GM21515 (cell line): Measurements from ENCODE around the gene LATS2.
A peak's percentile ranks its signal among the peaks of the same experiment; 100 is the strongest.

Experiments used
- ATAC-seq: cut with Tn5 transposase; IDR thresholded peaks from one replicate; pipeline ENCODE4 v1.9.1; 2021; ENCODE audit not compliant: unreplicated experiment

LATS2 gene

DNA sequence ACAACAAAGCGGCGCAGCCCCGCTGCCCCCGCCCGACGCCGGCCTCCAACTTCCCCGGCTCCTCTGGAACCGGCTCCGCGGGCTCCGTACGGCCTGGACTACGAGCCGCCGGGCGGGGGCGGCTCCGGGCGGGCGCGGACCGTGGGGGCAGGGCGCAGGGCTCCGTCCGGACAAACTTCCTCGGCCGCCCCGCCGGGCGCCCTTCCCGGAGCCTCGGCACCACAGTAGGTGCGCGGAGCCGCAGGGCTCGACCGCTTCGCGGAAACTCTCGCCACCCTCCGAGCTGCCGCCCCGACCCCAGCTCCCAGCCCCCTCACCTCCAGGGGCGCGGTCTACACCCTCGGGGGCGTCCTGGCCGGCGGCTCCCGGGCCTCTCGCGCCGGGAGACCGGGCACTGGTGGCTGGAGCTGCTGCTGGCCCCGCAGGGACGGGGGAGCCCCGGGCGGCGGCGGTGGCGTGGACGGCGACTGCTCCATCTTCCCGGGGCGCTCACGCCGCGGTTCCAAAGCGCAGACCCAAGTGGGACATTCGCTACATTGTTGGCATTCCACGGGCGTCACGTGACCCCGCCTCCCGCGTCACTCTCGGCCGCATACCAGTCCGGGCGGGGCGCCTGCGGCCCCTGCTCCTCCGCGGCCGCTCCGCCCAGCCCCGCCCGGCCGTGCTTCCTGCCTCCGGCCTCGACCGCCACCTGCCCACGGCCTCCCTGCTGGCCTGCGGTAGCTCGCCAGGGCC lies at the start of gene LATS2:
LATS2 (minus strand) TSS at position 558 of the 735 bp plus-strand sequence. CDS start 15,560 bp downstream, outside the sequence.
- ATAC-seq: peak; percentile 87

DNA sequence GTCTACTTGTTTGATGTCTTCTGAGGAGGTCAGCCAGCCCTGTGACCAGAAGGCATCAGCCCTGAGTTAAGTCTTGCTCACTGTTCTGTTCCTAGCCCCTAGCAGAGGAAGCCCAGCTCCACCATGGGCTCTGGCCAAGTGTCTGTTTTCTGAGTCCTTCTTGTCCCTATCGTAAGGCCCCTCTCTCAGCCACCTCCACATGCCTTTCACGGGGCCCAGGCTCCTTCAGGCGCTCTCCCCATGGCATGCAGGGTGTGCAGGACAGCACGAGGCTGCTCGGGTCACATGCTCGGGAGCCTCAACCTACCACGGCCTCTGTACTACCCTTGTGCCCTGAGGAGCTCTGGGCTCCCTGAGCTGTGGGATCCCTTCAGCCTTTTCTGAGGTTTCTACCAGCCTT lies 47.8 kb upstream of the LATS2 start:
- no peak for ATAC-seq

DNA sequence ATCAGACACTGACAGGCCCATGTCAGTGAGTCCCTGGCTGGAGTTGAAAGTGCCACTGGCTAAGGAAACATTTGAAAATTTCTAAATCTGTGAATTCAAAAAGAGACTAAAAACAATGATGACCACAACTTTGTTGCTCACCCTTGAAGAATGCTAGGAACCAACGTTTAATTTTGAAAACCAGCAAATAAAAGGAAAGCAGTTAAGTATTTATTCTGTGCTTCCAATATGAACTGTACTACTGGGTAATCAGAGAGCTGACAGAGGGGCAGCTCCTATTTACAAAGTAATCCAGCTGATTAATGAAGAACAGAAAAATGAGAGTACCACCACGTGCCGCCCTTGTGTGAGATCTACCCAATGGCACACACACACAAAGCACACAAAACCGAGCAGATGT lies 44.7 kb upstream of the LATS2 start:
- no peak for ATAC-seq

DNA sequence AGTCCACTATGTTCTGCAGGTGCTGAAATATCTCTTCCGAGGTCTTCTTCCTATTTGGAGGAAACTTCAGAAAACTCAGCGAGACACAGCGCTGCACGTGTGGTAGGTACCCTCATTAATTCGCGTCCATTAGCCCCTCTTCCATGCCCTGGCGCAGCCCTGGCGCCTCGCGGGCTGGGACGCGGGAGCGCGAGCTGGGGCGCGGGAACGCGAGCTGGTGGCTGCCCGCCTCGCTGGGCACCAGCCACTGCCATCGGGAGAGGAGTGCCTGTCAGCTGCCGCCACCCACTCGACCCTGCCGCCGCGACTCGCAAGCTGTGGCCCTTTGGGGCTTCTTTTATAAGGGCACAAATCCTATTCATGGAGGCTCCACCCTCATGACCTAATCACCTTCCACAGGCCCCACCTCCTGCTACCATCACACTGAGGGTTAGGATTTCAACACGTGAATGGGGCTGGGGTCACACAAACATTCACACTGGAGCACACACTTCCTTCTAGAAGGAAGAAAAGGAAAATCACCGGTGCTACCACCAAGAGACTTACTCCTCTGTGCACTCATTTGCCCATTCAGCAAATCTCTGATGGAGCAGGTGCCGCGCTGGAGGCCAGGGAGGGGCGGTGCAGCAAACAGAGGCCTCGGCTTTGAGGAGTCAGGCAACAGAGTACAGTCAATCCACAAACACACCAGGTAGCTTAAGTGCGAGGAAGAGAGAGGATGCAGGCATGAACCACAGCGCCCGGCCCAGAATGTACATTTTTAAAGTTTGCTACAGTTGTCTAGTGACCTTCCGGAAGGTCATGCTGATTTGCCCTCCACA lies 43.0 kb upstream of the LATS2 start:
- ATAC-seq: no peak

DNA sequence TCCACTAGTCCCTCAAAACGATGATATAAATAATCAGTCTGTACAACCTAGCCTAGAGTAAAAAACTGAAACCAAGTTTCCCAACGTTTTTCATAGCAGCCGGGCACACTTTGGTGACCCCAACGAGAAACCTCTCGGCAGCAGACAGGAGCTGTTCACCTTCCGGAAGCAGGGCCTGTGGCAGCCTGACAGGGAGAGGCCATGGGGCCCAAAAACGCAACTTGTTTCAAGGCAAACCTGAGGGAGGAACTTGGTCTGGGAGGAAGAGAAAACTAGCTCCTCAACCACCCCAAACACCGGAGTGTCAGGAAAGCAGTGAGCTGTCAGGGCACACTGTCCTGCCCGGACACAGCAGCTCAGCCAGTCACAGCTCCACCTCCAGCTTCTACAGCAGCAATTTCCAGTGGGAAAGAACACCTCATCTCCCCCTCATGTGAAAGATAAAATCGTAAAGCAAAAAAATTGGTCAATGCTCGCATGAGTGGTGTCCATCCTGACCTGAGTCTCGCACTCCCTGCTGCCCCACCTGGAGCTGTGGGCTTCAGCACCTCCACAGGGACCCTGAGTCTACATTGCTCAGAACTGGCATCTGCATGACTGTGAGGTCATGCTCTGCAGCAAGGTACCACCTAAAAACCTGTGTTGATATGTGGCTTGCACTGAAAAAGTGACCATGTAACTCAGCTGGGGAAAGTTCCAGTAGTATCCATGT lies 40.6 kb upstream of the LATS2 start:
- ATAC-seq: no peak

DNA sequence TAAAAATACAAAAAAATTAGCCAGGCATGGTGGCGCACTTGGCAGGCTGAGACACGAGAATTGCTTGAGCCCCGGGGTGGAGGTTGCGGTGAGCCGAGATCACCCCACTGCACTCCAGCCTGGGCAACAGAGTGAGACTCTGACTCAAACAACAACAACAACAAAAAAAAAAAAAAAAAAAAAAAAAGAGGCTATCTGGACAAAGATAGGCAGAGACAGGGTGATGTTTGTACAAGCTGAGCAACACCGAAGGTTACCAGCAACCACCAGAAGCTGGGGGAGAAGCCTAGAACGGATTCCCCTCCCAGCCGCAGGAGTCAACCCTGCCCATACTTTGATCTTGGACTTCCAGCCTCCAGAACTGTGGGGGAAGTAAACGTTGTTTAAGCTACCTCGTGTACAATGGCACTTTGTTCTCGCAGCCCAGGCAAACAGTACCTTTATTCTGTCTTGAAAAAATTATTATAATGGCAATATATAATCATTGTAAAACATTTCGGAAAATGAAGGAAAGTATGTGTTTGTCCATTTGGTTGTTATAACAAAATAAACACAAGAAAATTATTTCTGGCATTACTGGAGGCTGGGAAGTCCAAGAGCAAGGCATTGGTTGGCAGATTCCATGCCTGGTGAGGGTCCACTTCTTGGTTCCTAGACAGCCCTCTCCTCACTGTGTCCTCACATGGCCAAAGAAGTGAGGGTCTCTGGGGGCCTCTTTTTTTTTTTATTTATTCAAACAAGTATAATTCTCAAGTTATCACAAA lies 39.8 kb upstream of the LATS2 start:
- ATAC-seq: no peak

DNA sequence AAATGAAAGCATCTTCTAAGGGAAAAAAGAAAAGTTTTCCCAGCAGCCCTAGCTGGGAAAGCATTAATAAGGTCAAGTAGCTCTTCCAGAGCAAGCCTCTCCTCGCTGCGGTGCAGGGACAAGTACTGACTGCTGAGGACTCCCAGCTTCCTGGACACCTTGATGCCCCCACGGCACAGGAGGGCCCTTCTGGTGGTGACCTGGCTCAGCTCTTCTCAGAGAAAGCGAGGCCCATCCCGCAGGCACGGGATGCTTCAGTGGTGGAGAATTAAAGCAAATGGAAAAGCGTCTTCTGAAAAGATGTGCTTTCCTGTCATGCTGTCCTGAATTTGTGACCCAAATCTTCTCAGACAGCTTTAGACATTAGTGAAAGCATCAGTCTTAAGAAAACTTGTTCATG lies 38.8 kb upstream of the LATS2 start:
- ATAC-seq: no peak

DNA sequence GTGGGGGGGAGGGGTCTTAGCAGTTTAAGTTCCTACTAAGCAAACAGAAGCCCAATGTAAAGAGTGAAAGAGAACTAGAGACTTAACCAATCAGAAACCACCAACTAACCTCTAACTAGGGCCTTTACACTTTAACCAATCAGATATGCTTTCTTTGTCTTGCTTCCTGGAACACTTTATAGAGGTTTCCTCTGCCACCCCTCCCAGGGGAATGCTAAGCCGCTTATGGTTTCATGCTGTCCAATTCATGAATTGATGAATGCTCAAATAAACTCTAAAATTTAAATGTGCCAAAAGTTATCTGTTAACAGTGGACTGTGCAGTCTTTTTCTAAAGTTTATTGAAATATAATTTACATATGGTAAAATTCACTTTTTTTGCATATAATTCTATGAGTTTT lies 33.9 kb upstream of the LATS2 start:
- ATAC-seq: no peak

DNA sequence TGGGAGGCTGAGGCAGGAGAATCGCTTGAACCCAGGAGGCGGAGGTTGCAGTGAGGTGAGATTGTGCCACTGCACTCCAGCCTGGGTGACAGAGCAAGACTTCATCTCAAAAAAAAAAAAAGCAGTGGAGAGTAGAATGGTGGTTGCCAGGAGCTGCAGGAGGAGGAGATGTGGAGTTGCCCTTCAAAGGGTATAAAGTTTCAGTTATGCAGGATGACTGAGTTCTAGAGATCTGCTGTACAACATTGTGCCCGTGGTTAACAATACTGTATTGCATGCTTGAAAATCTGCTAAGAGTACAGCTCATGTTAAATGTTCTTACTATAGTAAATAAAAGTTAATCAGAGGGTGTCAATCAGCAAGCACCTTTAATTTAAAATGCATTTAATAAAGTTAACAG lies 28.4 kb upstream of the LATS2 start:
- ATAC-seq: no peak

DNA sequence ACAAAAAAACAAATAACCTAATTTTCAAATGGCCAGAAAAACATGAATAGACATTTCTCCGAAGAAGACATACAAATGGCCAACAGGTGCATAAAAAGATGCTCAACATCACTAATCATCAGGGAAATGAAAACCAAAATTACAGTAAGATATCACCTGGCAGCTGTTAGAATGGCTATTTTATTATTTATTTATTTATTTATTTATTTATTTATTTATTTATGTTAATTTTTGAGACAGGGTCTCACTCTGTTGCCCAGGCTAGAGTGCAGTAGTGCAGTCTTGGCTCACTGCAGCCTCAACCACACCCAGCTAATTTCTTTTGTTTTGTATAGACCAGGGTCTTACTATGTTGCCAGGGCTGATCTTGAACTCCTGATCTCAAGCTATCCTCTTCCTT lies 27.1 kb upstream of the LATS2 start:
- ATAC-seq: no peak

DNA sequence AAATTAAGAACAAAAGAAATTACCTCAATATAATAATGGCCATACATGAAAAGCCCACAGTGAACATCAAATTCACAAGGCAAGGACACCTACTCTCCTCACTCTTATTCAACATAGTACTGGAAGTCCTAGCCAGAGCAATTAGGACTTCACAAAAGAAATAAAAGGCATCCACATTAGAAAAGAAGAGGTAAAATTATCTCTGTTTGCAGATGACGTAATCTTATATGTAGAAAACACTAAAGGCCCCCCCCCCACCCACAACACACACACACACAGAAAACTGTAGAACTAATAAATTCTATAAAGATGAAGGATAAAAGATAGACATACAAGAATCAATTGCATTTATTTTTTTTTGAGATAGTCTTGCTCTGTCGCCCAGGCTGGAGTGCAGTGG lies 25.5 kb upstream of the LATS2 start:
- no peak for ATAC-seq

DNA sequence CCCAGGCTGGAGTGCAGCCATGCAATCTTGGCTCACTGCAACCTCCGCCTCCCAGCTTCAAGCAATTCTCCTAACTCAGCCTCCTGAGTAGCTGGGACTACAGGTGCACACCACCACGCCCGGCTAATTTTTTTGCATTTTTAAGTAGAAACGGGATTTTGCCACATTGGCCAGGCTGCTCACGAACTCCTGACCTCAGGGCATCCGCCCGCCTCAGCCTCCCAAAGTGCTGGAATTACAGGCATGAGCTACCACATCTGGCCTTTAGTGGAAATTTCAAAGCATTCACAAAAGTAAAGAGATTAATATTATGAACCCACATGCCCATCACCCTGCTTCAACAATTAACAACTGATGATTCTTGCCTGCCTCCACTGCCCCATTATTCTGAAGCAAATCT lies 20.5 kb upstream of the LATS2 start:
- no peak for ATAC-seq

DNA sequence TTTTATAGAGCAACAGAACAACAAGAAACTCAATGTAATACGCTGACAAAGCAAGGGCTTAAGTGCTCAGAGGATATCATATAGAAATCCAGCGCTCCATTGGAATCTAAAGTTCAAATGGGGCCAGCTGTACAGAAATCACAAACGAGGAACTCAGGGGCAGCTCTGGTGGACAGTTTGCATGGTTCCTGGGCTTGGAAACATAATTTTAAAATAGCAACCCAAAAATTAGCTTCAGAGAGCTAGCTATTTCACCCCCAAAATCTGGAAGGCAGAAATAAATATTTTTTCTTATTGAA lies 19.2 kb upstream of the LATS2 start:
- no peak for ATAC-seq

DNA sequence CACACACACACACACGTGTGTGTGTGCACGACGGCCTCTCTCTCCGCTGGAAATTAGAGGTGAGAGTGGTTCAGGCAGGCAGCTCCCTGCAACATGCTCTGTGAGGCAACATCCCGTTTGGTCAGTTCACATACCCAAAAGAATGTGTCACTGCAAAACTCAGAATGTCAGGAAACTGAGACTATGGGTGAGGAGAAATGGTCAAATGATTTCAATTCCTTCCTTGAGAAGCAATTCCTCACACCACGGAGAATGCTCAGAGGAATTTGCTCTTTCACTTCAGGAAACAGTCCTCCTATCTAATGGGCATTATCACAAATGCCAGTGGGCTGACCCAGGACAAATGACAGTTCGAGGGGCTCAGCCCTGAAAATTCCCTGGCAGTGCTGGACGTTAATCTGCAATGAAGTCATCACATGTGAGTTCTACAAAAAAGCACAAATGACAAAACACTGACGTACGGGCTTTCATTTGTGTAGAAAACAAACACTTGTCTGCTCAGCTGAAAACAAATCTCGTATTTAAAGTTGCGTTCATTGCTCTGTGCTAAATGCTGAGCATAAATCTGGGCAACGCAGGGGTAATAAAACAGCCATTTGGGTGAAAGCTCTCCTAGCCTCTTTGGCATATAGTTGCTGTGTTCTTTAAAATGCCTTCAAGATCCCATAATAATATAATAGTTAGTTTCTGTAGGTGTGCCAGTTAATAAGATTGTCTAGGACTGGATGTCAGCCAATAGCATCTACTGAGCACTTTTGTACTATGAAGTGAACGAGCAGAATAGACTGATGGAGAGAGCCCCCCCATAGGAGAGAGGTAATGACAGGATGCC lies 18.6 kb upstream of the LATS2 start:
- no peak for ATAC-seq

DNA sequence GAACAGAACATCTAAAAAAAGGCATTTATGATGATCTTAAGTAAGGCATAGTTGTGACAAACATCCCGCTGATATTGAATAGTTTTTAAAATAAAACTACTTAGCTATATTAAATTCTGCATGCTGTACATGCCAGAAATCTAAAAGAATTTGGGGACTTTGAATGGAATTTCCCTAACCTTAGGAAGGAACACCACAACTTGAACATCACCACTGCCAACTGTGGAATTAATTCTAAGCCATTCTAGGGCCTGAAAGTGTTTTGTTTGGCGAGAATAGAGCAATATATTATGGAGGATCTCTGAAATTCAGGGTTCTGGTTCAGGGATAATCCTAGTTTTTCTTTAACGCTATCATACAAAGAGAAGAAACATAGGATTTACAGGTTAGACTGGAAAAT lies 17.8 kb upstream of the LATS2 start:
- no peak for ATAC-seq

DNA sequence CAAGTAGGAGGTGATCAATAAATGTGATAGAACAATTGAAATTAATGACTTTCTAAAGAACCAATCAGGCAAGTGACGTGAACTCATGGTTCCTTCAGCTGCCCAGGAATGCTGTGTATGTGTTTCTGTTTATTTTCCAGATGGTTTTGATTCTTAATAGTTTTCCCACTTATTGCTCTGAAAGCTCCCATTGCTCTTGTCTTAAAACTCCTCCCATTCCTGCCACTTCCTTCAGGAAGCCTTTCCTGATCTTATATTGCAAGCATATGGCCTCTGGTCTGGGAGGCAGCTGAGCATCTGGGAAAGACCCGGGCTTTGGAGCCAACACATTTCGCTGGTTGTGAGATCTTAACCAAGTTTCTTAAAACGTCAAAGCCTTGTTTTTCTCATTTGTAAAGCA lies 17.1 kb upstream of the LATS2 start:
- ATAC-seq: no peak

DNA sequence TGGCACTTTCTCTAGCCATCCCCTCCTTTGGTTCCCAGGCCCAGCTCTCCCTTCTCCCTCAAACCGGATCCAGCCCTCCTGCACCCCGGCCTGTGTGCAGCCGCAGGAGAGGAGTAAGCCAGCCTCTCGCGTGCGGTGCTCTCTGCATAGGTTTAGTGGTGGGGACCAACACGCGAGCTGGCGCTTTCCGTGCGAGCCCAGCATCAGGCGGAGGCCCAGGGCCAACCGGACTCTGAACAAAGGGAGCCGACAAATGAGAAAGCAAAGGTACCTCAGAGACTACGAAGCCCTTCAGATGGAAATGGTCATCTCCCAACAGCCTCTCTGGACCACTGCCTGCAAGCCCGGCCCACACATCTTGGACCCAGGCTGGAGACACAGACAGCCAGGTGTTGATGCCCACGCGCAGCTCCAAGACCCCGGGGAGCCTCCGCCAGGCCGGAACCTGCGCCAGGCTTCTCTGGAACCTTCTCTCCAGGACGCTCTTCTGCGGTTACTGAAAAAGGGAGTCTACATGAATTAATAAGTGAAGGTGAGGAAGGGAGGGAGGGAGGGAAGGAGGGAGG lies 16.5 kb upstream of the LATS2 start:
- ATAC-seq: no peak

DNA sequence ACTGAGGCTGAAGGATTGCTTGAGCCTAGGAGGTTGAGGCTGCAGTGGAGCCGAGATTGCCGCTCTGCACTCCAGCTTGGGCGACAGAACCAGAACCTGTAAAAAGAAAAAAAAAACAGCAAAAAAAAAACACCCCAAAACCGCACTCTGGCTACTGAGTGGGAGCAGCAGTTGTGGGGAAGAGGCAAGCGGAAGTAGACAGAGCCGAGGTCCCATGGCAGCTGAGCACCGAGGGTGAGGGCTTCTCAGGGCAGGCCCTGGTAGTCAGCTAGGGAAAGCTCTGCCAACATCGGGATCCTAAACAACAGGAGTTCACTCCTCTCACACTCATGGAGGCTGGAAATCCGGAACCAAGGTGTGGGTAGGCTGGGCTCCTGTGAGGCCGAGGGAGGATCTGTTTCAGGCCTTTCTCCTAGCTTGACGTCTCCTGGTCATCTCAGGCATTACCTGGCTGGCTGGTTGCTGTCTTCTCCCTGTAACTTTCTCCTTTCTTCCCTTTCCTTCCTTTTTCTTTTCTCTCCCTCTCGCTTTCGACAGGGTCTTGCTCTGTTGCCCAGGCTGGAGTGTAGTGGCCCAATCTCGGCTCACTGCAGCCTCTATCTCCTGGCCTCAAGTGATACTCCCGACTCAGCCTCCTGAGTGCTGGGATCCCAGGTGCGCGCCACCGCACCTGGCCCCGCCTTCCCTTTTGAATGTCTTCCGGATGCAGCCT lies 15.8 kb upstream of the LATS2 start:
- ATAC-seq: no peak

DNA sequence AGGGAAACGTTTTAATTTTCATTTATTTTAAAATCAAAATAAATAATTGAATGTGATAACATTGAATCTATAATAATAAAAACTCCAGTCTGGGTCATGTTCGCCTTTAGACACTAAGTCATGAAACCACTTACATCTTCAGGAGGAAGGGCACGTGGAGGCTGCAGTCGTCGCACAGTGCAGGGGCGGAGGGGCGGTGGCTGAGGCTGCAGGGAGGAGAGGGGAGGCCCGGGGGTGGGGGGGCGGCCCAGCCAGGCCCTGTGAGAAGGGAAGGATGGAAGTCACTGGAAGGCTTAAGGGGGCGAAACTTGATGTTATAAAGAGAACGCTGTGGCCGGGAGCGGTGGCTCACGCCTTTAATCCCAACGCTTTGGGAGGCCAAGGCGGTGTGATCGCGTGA lies 14.9 kb upstream of the LATS2 start:
- no peak for ATAC-seq
